ENCODE results near the gene STIP1.
A peak's percentile ranks its signal among the peaks of the same experiment; 100 is the strongest.
"Not testable (repeated sequence)": the region's sequence is repeated elsewhere in the genome, so short reads cannot be mapped to it uniquely, and the experiment has no call there.

The STIP1 gene

DNA sequence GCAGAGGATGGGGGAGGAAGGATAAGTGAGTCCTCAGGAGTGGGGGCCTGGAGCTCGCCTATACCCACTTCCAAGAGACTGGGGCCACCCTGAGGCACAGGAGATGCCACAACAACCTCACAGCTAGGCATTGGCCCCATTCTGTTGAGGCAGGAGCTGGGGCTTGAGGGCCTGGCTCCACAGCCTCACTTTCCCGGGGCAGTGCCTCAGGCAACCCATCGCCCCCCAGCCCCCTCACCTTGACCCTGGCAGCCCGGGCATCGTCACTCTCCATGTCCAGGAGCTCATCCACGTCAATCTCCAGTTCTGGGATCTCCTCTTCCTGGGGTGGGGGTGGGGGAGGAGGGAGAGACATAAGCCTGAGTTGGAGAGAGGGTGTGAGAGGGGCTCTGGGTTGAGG, 59.0 kb downstream of the STIP1 start:
- Mint-ChIP-seq H3K9me3 (no peaks in the 10 kb centered on the region), H3K27ac (peak overlapping the region; percentile 90 to 96), H3K4me1 (ENCODE audit: low read depth in 2 of 2) (peaks cover 35 to 37% of the 10 kb centered on the region in 2 donors), H3K27me3 (no peaks in the 10 kb centered on the region), H3K4me3 (peak overlapping the region; percentile 87), H3K36me3 (ENCODE audit: insufficient read depth) (peaks cover 27% of the 10 kb centered on the region)
- DNase-seq (no peak), ATAC-seq (replicated peaks) (no peak)

DNA sequence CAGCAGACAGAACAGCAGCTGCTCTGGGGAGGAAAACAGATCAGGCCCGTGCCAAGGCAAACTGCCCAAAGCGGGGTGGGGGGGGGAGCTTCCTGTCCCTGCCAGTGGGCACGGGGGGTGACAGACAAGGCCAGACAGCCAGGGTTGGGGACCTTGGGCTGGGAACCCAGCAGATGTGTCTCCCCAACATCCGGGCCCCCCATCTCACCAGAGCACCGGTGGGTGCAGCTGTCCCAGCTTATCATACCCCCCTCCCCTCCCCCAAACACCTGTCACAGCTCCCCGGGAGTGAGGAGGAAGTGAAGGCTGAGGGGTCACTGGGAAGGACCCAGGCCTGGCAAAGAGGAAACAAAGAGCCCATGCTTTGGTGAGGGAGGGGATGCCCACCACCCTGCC, 59.4 kb downstream of the STIP1 start:
- Mint-ChIP-seq H3K4me1 (ENCODE audit: low read depth in 2 of 2) (peaks cover 31 to 35% of the 10 kb centered on the region in 2 donors), H3K9me3 (no peaks in the 10 kb centered on the region), H3K36me3 (ENCODE audit: insufficient read depth) (peaks cover 24% of the 10 kb centered on the region), H3K27me3 (no peaks in the 10 kb centered on the region), H3K27ac (peak overlapping the region; percentile 90 to 96), H3K4me3 (peak overlapping the region; percentile 87)
- DNase-seq = peak; percentile 57 to 58 (median 58)
- ATAC-seq (replicated peaks) = peak; percentile 7

DNA sequence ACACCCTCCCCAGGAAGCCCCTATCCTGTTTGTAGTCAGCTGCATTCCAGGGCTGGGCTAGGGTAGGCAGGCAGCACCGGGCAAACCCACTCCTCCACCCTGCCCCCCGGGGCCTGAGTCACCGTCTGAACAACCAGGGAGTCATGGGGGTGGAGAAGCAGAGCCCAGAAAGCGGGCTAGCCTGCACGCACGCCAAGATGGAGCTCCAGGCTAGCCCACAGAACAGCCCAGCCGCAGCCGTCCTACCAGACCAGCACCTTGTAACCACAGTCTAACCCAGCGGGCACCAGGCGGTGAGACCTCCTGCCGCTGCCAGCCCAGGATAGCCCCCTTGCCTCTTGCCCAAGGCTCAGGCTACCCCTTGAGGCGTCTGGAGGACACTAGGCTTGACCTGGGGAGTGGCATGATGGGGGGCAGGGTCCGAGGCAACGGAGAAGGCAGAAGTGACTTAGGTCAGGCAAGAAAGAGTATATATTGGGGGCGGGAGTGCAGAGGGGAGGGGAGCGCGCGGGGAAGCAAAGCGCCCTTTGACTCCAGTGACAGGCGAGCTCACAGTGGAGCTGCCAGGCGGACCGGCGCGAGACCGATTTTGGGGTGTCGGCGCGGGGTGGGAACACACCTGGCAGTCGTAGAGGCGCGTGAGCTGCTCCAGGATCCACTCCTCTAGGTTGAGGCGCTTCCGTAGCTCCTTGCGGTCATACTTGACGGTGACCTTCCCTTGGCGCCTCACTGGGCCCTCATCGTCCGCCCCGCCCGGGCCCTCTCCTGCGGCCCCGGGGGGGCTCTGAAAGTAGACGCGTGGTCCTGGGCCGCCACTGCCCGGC, 60.0 kb downstream of the STIP1 start:
- peak overlapping the region; percentile 87 for H3K4me3 Mint-ChIP-seq
- H3K4me1 Mint-ChIP-seq (ENCODE audit: low read depth in 2 of 2) = peaks cover 27 to 33% of the 10 kb centered on the region in 2 donors
- DNase-seq (peak; percentile 53 to 64 (median 59)), ATAC-seq (replicated peaks) (peak; percentile 5)
- H3K27me3 Mint-ChIP-seq = no peaks in the 10 kb centered on the region
- no peaks in the 10 kb centered on the region for H3K9me3 Mint-ChIP-seq
- peaks cover 18% of the 10 kb centered on the region for H3K36me3 Mint-ChIP-seq (ENCODE audit: insufficient read depth)
- peak overlapping the region; percentile 90 to 96 for H3K27ac Mint-ChIP-seq

DNA sequence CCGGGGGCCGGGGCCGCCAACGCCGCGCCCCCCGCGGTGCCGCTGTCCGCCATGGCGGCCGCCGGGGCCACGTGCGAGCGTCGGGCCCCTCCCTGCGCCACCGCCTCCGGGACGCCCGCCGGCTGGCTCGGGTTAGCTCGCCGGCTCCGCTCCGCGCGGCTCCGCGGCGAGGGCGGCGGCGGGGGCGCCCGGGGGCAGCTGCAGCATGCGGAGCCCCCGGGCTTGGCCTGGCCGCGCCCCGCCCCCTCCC, 60.6 kb downstream of the STIP1 start:
- H3K9me3 Mint-ChIP-seq, H3K27me3 Mint-ChIP-seq, DNase-seq: not testable (repeated sequence)
- Mint-ChIP-seq H3K4me1 (ENCODE audit: low read depth in 2 of 2) (peaks cover 24 to 33% of the 10 kb centered on the region in 2 donors), H3K27ac (peak overlapping the region; percentile 88 to 90), H3K36me3 (ENCODE audit: insufficient read depth) (peaks cover 12% of the 10 kb centered on the region), H3K4me3 (peak overlapping the region; percentile 86 to 89)
- peak; percentile 11 for ATAC-seq (replicated peaks)

DNA sequence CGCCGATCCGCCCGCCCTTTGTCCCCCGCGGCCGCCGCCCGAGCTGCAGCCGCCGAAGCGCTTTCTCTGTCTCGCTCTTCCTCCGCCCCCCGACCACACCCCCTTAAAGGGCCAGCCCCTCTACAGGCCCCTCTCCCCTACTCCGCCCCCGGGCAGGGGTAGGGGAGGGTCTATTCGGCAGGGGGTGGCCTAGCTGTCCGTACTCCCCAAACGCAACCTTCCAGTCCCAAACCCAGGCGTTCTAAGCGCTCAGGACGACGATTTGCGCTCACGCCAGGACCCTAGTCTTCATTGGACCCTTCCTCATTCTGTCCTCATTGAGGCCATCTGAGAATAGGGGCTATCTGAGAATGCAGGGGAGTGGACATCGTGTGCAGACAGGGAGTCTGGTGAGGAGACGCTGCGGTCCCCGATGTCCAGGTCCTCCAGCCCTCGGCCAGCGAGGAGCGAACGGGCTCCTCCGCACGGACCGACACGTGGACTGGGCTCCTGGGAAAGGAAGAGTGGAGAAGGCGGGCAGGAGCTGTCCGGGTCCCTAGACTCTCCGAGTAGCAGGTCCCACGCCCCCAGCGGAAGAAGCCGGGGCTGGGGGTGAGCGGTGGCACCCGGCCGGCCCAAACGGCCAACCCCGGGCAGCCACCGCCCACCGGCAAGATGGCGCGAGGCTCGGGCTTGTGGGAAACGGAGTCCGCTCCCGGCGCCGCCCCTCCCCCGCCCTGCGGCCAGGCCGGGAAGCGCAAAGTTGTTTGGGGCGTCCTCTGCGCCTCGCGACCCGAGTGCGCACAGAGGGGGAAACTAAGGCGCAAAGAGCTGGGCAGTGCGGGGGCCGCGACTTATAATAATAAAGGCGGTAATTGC, 61.1 kb downstream of the STIP1 start, which contains the start of gene PPP1R14B:
Gene PPP1R14B (minus strand): TSS at position 73 of the 858 bp plus-strand sequence. CDS start 270 bp downstream, outside the sequence.
- ATAC-seq (replicated peaks) (peak; percentile 57), DNase-seq (peak; percentile 64 to 72 (median 68))
- H3K36me3 Mint-ChIP-seq (ENCODE audit: insufficient read depth) = peaks cover 14% of the 10 kb centered on the region
- H3K9me3 Mint-ChIP-seq = no peaks in the 10 kb centered on the region
- H3K4me1 Mint-ChIP-seq (ENCODE audit: low read depth in 2 of 2) = peaks cover 28 to 37% of the 10 kb centered on the region in 2 donors
- H3K27ac Mint-ChIP-seq = peak within 1 kb of the TSS; percentile 90 to 96
- H3K4me3 Mint-ChIP-seq = peak within 1 kb of the TSS; percentile 87 to 89
- no peaks in the 10 kb centered on the region for H3K27me3 Mint-ChIP-seq

GRCh38 chr11:64247729-64248531, 62.0 kb downstream of the STIP1 start:
- H3K9me3 Mint-ChIP-seq = no peaks in the 10 kb centered on the region
- DNase-seq (no peak), ATAC-seq (replicated peaks) (no peak)
- H3K36me3 Mint-ChIP-seq (ENCODE audit: insufficient read depth) = peaks cover 18% of the 10 kb centered on the region
- peak overlapping the region; percentile 86 to 89 for H3K4me3 Mint-ChIP-seq
- H3K27ac Mint-ChIP-seq = no peak overlapping the region
- no peaks in the 10 kb centered on the region for H3K27me3 Mint-ChIP-seq
- H3K4me1 Mint-ChIP-seq (ENCODE audit: low read depth in 2 of 2) = peaks cover 30 to 32% of the 10 kb centered on the region in 2 donors

GRCh38 chr11:64248578-64248977, 62.6 kb downstream of the STIP1 start:
- ATAC-seq (replicated peaks) = no peak
- peak overlapping the region in 1 of 2 donors; percentile 89 for H3K4me3 Mint-ChIP-seq
- peaks cover 18% of the 10 kb centered on the region for H3K36me3 Mint-ChIP-seq (ENCODE audit: insufficient read depth)
- H3K27ac Mint-ChIP-seq = no peak overlapping the region
- DNase-seq = no peak
- peaks cover 24 to 29% of the 10 kb centered on the region in 2 donors for H3K4me1 Mint-ChIP-seq (ENCODE audit: low read depth in 2 of 2)
- H3K27me3 Mint-ChIP-seq = no peaks in the 10 kb centered on the region
- no peaks in the 10 kb centered on the region for H3K9me3 Mint-ChIP-seq

DNA sequence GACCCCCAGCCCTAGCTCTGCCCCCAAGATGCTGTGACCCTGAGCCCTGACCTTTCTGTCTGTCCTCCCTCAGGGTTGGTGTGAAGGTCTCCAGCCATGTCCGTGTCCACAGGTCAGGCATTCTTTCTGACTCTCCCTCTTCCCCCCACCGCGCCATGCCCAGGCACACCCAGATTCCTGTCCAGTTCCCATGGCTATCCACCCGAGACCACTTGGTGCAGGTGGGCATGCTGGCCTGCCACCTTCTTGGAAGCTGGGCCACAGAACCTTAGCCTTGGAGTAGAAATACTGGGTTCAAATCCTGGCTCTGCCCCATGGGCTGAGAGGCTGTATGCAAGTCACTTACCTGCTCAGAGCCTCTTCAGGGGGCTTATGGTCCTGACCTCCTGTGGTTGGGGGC, 63.1 kb downstream of the STIP1 start:
- no peak for DNase-seq
- H3K36me3 Mint-ChIP-seq (ENCODE audit: insufficient read depth) = peaks cover 18% of the 10 kb centered on the region
- no peak for ATAC-seq (replicated peaks)
- no peaks in the 10 kb centered on the region for H3K27me3 Mint-ChIP-seq
- H3K4me1 Mint-ChIP-seq (ENCODE audit: low read depth in 2 of 2) = peaks cover 21 to 33% of the 10 kb centered on the region in 2 donors
- no peaks in the 10 kb centered on the region for H3K9me3 Mint-ChIP-seq
- H3K4me3 Mint-ChIP-seq = peak overlapping the region in 1 of 2 donors; percentile 89
- no peak overlapping the region for H3K27ac Mint-ChIP-seq

GRCh38 chr11:64249563-64250414, 63.8 kb downstream of the STIP1 start:
- peaks cover 21 to 34% of the 10 kb centered on the region in 2 donors for H3K4me1 Mint-ChIP-seq (ENCODE audit: low read depth in 2 of 2)
- no peak for DNase-seq
- peaks cover 21% of the 10 kb centered on the region for H3K36me3 Mint-ChIP-seq (ENCODE audit: insufficient read depth)
- no peaks in the 10 kb centered on the region for H3K9me3 Mint-ChIP-seq
- no peaks in the 10 kb centered on the region for H3K27me3 Mint-ChIP-seq
- no peak overlapping the region for H3K27ac Mint-ChIP-seq
- peak overlapping the region in 1 of 2 donors; percentile 67 for H3K4me3 Mint-ChIP-seq
- ATAC-seq (replicated peaks) = no peak

DNA sequence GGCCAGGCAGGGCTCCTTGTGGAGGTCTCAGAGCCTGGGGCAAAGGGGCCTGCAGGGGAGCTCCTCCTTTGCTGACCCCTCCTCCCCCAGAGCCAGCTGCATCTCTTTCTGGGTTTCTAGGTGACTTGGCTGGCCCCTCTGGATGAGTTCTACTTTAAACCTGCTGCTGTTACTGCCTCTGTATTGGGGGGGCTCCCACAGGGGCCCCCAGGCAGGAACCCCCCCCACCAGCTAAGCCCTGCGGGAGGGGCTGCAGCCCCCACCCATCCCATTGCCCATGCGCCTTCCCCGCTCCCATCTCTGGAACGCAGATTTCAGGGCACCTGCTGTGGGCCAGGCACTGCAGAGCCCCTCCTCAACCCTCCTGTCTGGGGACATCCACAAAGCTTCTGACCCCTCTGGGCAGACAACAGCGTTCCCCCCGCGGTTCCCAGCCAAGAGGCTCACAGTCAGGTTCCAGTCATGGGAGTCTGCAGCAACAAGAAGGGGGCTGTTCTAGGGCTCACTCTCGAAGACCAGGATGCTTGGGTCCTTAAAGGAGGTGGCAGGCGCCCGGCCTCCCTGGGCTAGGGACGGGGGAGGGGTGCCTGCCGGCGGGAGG, 64.5 kb downstream of the STIP1 start:
- no peak overlapping the region for H3K27ac Mint-ChIP-seq
- H3K36me3 Mint-ChIP-seq (ENCODE audit: insufficient read depth) = peaks cover 23% of the 10 kb centered on the region
- DNase-seq = no peak
- no peaks in the 10 kb centered on the region for H3K27me3 Mint-ChIP-seq
- ATAC-seq (replicated peaks) = no peak
- H3K4me3 Mint-ChIP-seq = peak overlapping the region; percentile 67 to 91
- peaks cover 14 to 32% of the 10 kb centered on the region in 2 donors for H3K4me1 Mint-ChIP-seq (ENCODE audit: low read depth in 2 of 2)
- no peaks in the 10 kb centered on the region for H3K9me3 Mint-ChIP-seq

DNA sequence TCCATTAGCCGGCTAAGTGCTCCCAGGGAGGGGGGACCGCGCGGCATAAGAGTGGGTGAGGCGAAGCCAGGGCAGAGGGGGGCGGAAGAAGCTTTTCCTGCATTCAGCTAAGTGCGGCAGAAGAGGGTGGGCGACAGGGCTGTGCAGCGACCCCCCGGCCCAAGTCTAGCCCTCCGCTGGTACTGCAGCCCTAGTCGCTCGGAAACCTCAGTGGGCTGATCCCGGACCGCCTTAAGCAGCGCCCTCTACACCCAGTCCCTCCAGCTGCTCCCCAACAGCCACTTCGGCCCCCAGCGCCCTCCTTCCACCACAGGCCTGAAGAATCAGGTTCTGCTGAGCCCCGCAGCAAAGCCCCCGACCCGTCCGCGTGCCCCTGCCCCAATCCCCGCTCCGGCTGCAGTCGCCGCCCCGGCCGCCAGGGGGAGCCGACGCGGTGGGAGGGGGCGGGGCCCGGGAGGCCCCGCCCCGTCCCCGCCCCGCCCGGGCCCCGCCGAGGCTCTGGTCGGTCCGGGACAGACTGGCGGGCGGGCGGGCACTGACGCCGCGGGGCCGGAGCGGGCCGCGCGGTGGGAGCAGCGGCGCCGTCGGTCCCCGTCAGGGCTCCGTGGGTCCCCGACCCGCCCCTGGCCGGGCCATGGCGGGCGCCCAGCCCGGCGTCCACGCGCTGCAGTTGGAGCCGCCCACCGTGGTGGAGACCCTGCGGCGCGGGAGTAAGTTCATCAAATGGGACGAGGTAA, 65.2 kb downstream of the STIP1 start, which contains the start of gene PLCB3:
Gene PLCB3 (plus strand): TSS at position 515 of the 737 bp plus-strand sequence. CDS start 120 bp downstream, at position 635.
- Mint-ChIP-seq H3K27me3 (no peaks in the 10 kb centered on the region), H3K27ac (peak within 1 kb of the TSS in 1 of 2 donors; percentile 86), H3K9me3 (no peaks in the 10 kb centered on the region), H3K4me1 (ENCODE audit: low read depth in 2 of 2) (peaks cover 7 to 26% of the 10 kb centered on the region in 2 donors), H3K4me3 (peak within 1 kb of the TSS; percentile 91 to 94), H3K36me3 (ENCODE audit: insufficient read depth) (peaks cover 18% of the 10 kb centered on the region)
- DNase-seq (peak; percentile 49 to 62 (median 50)), ATAC-seq (replicated peaks) (peak; percentile 65)

GRCh38 chr11:64251753-64252002, 65.7 kb downstream of the STIP1 start:
- no peak for ATAC-seq (replicated peaks)
- peak overlapping the region; percentile 91 to 94 for H3K4me3 Mint-ChIP-seq
- peak overlapping the region in 1 of 2 donors; percentile 86 for H3K27ac Mint-ChIP-seq
- H3K27me3 Mint-ChIP-seq = no peaks in the 10 kb centered on the region
- H3K36me3 Mint-ChIP-seq (ENCODE audit: insufficient read depth) = peaks cover 18% of the 10 kb centered on the region
- no peaks in the 10 kb centered on the region for H3K9me3 Mint-ChIP-seq
- no peak for DNase-seq
- H3K4me1 Mint-ChIP-seq (ENCODE audit: low read depth in 2 of 2) = peaks cover 7 to 26% of the 10 kb centered on the region in 2 donors

All from effector memory CD8-positive, alpha-beta T cell (primary cell).